ENCODE measurements around the gene OSBPL9. TPM values are rescaled to one million over a fixed set of nuclear protein-coding genes. Genes with fewer than 3 reads are reported as not detected.

OSBPL9 gene
- total RNA-seq, 4 donors from 2014 or later = 47.6 to 88.4 (median 56.8) TPM

DNA sequence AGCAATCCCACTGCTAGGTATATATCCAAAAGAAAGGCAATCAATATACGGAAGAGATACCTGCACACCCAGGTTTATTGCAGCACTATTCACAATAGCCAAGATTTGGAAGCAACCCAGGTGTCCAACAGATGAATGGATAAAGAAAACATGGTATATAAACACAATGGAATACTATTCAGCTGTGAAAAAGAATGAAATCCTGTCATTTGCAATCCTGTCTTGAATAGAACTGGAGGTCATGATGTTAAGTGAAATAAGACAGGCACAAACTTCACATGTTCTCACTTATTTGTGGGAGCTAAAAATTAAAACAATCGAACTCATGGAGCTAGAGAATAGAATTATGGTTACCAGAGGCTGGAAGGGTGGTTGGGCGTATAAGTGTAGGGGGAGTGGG is 101.0 kb downstream of the OSBPL9 start:
- TF ChIP-seq, protein P1, sequence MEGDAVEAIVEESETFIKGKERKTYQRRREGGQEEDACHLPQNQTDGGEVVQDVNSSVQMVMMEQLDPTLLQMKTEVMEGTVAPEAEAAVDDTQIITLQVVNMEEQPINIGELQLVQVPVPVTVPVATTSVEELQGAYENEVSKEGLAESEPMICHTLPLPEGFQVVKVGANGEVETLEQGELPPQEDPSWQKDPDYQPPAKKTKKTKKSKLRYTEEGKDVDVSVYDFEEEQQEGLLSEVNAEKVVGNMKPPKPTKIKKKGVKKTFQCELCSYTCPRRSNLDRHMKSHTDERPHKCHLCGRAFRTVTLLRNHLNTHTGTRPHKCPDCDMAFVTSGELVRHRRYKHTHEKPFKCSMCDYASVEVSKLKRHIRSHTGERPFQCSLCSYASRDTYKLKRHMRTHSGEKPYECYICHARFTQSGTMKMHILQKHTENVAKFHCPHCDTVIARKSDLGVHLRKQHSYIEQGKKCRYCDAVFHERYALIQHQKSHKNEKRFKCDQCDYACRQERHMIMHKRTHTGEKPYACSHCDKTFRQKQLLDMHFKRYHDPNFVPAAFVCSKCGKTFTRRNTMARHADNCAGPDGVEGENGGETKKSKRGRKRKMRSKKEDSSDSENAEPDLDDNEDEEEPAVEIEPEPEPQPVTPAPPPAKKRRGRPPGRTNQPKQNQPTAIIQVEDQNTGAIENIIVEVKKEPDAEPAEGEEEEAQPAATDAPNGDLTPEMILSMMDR (IDR thresholded peaks at IDR 0.05) = no peak
- no peak for ATAC-seq (ENCODE audit: low FRiP score)
- no peak for DNase-seq (ENCODE audit: low spot score)

DNA sequence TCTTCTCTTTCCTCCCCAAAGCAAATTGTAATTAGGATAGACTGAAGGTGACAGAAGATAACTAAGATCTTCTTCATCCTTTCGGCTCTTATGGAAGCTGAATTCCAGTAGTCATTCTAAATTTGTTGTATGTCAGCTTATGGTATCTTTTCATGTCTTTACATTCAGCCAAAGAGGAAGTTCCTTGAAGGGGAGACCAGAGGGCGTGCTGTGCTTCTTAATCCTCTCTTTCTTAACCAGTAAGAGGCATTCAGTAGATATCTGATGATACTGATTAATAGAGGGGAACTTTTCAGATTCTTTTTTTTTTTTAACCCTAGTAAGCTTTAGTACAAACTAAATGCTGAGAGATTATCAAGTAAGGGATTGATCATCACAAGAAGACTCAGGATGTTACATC is 102.3 kb downstream of the OSBPL9 start:
- ATAC-seq (ENCODE audit: low FRiP score) = no peak
- TF ChIP-seq, protein P1 (IDR thresholded peaks at IDR 0.05) = no peak
- no peak for DNase-seq (ENCODE audit: low spot score)

DNA sequence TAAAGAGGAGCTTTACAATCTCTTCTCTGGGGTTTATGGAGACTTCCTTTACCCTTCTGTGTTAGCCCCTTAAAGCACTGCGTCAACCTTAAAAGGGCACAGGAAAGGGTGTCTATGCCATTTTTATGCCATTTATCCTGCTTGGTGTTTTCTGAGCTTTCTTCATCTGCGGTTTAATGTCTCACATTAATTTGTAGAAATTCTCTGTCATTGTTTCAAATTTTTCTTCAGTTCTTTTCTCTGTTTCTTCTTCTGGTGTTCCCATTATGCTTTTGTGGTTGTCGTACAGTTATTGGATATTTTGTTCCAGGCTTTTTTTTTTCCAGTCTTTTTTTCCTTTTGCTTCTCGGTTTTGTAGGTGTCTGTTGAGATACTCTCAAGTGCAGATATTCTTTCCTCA is 107.9 kb downstream of the OSBPL9 start:
- TF ChIP-seq, protein P1 (IDR thresholded peaks at IDR 0.05) = no peak
- no peak for DNase-seq (ENCODE audit: low spot score)
- ATAC-seq (ENCODE audit: low FRiP score) = no peak

DNA sequence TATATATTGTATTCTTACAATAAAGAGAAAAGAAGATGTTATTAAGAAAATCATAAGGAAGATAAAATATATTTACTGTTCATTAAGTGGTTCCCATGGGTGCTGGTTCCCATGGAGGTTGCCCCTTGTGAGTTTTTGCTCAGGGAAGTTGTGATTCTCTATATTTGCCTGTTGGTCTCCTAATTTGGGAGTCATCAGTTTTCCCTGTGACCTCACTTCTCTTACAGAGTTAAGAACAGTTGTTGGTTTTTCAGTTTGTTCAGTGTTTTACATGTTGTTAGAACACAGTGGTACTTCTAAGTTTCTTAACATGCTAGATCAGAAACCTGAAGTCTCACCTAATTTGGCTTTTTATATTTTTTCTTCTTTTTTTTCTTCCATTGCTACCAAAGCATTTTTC is 109.2 kb downstream of the OSBPL9 start:
- ATAC-seq (ENCODE audit: low FRiP score) (no peak), DNase-seq (ENCODE audit: low spot score) (no peak)
- TF ChIP-seq, protein P1 (IDR thresholded peaks at IDR 0.05) = no peak

DNA sequence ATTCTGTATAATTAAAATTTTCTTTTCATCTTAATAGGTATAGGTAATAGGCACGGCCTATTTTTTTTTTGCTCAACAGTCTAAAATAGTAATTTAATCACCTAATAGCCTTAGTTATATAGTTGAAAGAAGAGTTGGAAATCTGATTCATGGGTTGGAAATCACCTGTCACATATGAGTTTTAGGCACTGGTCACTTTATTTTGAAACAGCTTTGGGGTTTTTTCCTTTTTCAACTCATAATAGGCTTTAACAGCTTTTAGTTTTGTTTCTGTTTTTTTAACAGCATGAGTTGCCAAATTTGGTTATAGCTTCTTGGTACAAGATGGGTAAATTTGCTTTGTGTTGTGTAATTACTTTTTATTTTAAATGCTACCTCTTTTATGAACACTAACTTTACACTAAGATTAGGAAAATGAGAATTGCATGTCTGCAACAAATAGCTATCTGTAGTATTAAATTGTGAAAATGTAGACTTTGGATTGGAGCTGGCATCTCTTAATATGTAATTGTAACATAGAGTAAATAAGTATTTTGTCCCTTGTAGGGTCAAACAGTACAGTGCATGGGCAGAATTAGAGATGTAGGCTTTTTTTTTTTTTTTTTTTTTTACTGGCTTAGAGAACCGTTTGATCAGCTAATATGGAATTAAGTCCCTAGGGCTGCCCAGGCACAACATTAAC is 109.8 kb downstream of the OSBPL9 start:
- DNase-seq (ENCODE audit: low spot score) = no peak
- TF ChIP-seq, protein P1 (IDR thresholded peaks at IDR 0.05) = no peak
- ATAC-seq (ENCODE audit: low FRiP score) = no peak

DNA sequence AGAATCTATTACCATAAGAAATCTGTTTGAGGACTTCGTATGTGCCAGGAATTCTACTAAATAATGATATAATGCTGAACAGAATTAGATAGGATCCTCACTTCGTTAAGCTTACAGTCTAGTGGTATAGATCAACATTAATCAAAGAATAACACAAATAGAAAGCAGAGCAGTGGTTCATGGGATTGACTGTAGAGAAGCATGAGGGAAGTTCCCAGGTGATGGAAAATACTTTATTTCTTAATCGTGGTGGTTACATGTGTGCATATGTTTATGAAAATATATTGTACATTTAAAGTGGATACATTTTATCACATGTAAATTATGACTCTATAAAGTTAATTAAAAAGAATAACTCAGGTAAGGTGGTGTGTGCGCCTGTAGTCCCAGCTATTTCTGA is 110.5 kb downstream of the OSBPL9 start:
- no peak for DNase-seq (ENCODE audit: low spot score)
- TF ChIP-seq, protein P1 (IDR thresholded peaks at IDR 0.05) = no peak
- no peak for ATAC-seq (ENCODE audit: low FRiP score)

DNA sequence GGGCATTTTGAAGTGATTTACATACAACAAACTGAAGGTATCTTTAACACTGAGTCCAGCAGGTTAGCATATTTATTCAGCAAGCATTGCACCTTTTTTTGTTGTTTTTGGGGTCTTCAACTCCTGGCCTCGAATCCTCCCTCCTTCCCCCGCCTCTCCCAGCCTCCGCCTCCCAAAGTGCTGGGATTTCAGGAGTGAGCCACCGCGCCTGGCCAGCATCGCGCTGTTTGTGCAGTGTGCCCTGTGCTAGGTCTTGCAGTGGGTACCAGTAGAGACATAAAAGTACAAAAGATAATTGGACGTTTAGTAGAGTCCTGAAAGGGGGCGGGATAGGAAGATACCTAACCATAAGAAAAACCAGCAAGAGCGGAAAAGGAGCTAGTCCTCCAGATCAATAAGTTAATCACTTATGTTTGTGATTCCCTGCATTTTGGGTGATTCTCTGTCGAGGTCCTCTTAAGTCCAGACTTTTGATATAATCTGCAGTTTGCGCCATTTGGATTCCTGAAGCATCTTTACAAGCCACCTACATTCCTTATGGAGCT is 111.8 kb downstream of the OSBPL9 start:
- DNase-seq (ENCODE audit: low spot score) (no peak), ATAC-seq (ENCODE audit: low FRiP score) (no peak)
- TF ChIP-seq, protein P1 (IDR thresholded peaks at IDR 0.05) = no peak
